SK-N-MC (cell line): ENCODE measurements around the gene SNF8.

ENCODE experiments used
- DNase-seq: peaks from one replicate; pipeline ENCODE4 v3.0.0-alpha.2; 2011; ENCODE audit warnings: low read depth, low spot score
- H3K27ac ChIP-seq: fragments of 200-600 bp; sonication (generic); 2 replicates; pipeline ENCODE4 v1.5.1; 2016; ENCODE audit warnings: mixed run types
- H3K36me3 ChIP-seq: fragments of 200-600 bp; sonication (generic); 2 replicates; pipeline ENCODE4 v1.6.1; 2017; ENCODE audit warnings: antibody characterized with exemption, low read length, mixed read lengths; ENCODE audit not compliant: insufficient read depth
- H3K4me3 ChIP-seq: fragments of 200-600 bp; sonication (generic); 2 replicates; pipeline ENCODE4 v1.5.1; 2016
- H3K9ac ChIP-seq: fragments of 200-600 bp; sonication (generic); 2 replicates; pipeline ENCODE4 v1.8.0; 2017; ENCODE audit warnings: mixed run types, mixed read lengths; ENCODE audit not compliant: insufficient read length
- H3K9me3 ChIP-seq: fragments of 200-600 bp; sonication (generic); 2 replicates; pipeline ENCODE4 v1.6.1; 2017; ENCODE audit warnings: low read depth, mild to moderate bottlenecking, antibody characterized with exemption, low read length, moderate library complexity, mixed read lengths
- EZH2 ChIP-seq: fragments of 200-600 bp; sonication (generic); IDR thresholded peaks from one replicate; pipeline ENCODE4 v1.6.1; 2017; ENCODE audit warnings: antibody characterized with exemption
- FOXP2 ChIP-seq: optimal IDR thresholded peaks from 2 replicates; pipeline ENCODE3; 2011; ENCODE audit warnings: mild to moderate bottlenecking, moderate library complexity; ENCODE audit not compliant: insufficient read depth; ENCODE audit errors: extremely low read length, control extremely low read depth
- POLR2AphosphoS5 ChIP-seq: IDR thresholded peaks from 2 replicates; pipeline ENCODE4 v1.6.1; 2012; ENCODE audit warnings: mild to moderate bottlenecking, low read depth, low read length, borderline replicate concordance

The SNF8 gene

DNA sequence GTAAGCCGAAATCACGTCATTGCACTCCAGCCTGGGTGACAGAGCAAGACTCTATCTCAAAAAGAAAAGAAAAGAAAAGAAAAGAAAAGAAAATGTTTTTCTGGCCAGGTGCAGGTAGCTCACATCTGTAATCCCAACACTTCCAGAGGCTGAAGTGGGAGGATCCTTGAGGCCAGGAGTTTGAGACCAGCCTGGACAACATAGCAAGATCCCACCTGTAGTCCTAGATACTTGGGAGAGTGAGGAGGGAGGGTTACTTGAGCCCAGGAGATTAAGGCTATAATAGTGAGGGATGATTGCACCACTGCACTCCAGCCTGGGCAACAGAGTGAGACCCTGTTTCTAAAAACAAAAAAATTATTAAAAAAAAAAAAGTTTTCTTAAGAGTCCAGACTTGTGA, 54.6 kb downstream of the SNF8 start:
- TF ChIP-seq FOXP2 (no peak), POLR2AphosphoS5 (no peak), EZH2 (no peak)
- H3K4me3 ChIP-seq = no peak overlapping the region
- peaks cover 13% of the 10 kb centered on the region for H3K36me3 ChIP-seq
- no peaks in the 10 kb centered on the region for H3K9me3 ChIP-seq
- no peak overlapping the region for H3K9ac ChIP-seq
- no peak overlapping the region for H3K27ac ChIP-seq
- DNase-seq = no peak

DNA sequence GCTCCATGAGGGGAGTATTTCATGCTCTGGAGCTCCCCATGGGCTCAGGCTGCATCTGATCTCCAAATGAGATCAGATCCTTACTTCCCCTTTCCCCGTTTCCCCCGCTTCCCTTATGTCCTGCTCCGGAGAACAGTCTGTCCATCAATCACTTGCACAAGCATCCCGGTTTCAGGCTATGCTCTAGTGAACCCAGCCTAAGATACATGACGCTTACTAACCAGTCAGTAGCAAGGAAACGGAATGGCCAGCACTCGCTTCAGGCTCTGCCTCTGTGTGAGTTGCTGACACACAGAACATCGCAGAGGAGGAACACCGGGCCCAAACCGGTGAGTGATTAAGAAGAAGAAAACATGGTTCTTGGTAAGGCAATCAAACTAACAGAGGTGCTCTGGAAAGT, 61.5 kb downstream of the SNF8 start:
- TF ChIP-seq EZH2 (no peak), FOXP2 (no peak), POLR2AphosphoS5 (no peak)
- H3K9ac ChIP-seq = no peak overlapping the region
- no peak for DNase-seq
- H3K9me3 ChIP-seq = no peaks in the 10 kb centered on the region
- H3K27ac ChIP-seq = 0 out of 2 replicates have a peak overlapping the region, but pooled peaks have one; percentile 74
- no peaks in the 10 kb centered on the region for H3K36me3 ChIP-seq
- H3K4me3 ChIP-seq = no peak overlapping the region

GRCh38 chr17:48882272-48882671, 62.4 kb downstream of the SNF8 start:
- H3K9me3 ChIP-seq = no peaks in the 10 kb centered on the region
- no peak for DNase-seq
- H3K4me3 ChIP-seq = no peak overlapping the region
- no peak for TF ChIP-seq FOXP2
- no peak for TF ChIP-seq POLR2AphosphoS5
- TF ChIP-seq EZH2 = no peak
- peak overlapping the region; percentile 74 for H3K27ac ChIP-seq
- no peaks in the 10 kb centered on the region for H3K36me3 ChIP-seq
- no peak overlapping the region for H3K9ac ChIP-seq
